HPDE6-E6E7 (cell line): ENCODE results near the gene FMNL2.
"Not testable (repeated sequence)": the region's sequence is repeated elsewhere in the genome, so short reads cannot be mapped to it uniquely, and the experiment has no call there.

Experiments used
- DNase-seq: peaks from one replicate; pipeline ENCODE4 v3.0.0; 2011; ENCODE audit warnings: missing footprints; ENCODE audit errors: extremely low spot score

Gene FMNL2

GRCh38 chr2:152520759-152521158, 185.8 kb downstream of the FMNL2 start:
- DNase-seq: no peak

DNA sequence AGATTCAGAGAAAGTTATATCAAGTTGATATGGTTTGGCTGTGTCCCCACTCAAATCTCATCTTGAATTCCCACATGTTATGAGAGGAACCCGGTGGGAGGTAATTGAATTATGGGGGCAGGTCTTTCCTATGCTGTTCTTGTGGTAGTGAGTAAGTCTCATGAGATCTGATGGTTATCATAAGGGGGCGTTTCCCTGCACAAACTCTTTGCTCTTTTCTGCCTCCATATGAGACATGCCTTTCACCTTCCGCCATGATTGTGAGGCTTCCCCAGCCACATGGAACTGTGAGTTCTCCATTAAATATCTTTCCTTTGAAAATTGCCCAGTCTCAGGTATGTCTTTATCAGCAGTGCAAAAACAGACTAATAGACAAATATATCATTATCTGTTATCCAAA, 187.5 kb downstream of the FMNL2 start:
- DNase-seq: not testable (repeated sequence)

DNA sequence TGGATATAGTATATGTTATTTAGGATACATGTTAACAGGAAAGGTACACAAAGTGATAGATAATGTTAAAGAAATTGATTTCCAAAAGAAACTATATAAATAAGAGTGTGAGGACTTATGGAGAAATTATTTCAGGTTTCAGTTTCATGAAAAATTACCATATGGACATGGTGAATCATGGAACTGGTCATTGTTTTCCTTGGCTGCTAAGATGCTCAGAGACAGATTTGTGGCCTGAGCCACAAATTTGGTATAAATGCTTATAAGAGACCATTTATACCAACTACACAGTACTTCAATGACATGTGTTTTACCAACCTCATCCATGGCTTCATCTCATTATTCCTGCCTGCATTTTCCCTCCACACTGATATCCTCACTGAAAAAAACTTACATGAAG, 188.1 kb downstream of the FMNL2 start:
- no peak for DNase-seq

GRCh38 chr2:152525277-152525838, 190.4 kb downstream of the FMNL2 start:
- DNase-seq: peak; percentile 40

- no peak for DNase-seq
These were observed 194.6 kb downstream of the FMNL2 start for GRCh38 chr2:152529420-152530115.

DNA sequence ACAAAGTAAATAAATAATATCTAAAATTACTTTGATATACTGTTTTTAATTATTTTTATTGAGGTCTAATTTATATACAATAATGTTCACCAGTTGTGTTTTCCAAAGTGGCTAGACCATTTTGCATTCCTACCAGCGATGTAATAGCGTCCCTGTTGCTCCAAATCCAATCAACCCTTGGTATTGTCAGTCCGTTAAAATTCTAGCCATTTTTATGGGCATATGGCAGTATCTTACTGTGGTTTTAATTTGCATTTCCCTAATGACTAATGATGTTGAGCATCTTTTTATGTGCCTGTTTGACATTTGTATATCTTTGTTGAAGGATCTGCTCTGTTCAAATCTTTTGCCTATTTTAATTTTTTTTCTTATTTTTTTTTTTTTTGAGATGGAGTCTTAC, 197.3 kb downstream of the FMNL2 start:
- no peak for DNase-seq

DNA sequence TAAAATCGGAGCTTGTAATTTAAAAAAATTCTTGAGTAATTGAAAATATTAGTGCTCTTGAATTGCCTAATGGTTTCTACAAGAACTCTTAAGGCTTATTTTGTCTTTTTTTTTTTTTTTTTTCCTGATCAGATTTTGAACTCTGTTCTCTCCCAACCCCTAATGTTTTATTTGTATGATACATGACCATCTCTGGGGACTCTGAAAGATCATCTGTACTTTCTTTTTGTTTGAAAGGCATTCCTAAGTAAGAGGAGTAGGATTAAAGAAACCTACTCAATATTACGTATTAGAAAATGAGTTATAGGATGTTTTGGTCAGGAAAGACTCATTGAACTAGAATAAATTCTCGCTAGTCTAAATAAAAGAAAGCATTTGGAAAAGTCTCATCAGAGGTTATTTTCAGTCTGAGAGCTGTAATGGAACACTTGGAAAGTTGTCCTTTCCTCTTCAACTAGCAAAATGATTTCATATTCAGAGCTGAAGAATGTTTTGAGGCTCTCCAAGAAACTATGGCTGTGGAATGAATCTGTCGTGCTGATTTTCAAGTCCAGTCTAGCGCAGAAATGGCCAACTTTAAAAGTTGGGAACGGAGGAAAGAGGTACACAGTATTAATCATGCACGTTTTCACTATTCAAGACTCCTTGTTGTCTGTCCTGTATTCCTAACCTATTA, 199.6 kb downstream of the FMNL2 start:
- no peak for DNase-seq

DNA sequence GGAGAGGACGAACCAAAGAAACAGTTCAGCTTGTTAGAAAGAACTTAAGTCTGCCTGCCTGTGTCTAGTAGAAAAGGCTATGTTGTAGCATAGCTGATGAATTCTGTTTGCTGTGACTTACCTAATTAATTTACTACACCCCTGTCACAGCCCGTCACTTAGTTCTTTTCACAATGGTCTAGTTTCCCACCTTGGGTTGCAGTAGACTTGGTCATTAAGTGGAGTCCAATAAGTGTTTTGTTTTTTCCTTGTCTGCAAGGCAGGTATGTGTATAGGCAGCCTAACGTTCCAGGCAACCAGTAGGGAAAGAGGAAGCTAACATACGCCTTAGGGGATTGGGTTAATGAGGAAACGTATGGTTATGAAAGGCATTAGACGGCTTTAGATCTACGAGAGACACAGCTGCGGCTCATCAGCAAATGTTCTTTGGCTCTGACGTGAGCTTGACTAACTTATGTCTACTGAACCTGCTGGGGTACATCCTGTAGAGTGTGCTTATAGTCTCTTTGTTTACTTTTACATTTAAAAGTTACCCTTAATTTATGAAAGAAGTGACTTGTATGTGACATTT, 202.2 kb downstream of the FMNL2 start:
- DNase-seq: no peak

DNA sequence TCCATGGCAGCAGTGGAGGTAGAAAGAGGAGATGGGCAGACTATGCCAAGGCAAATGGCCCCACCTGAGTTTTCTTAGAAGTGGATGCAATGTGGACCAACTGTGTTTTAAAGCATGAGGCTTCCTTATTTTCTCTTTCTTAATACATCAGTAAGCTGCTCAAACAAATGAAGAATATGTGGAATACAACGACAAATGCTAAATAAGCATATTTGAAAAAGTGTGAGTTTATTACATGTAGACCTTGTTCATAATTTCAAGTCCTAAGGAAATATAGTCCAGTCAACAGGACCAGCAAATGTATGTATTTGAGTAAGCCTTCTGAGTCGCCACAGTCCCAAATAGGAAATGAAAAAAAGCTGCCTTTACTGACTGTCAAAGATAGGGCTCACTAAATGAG, 204.4 kb downstream of the FMNL2 start:
- DNase-seq: no peak

GRCh38 chr2:152541712-152542111, 206.7 kb downstream of the FMNL2 start:
- DNase-seq: no peak

- no peak for DNase-seq
These were observed 207.5 kb downstream of the FMNL2 start for GRCh38 chr2:152542337-152542994.

- peak; percentile 78 for DNase-seq
These were observed 208.1 kb downstream of the FMNL2 start for GRCh38 chr2:152542995-152543481.

GRCh38 chr2:152543717-152544116, 208.7 kb downstream of the FMNL2 start:
- no peak for DNase-seq

DNA sequence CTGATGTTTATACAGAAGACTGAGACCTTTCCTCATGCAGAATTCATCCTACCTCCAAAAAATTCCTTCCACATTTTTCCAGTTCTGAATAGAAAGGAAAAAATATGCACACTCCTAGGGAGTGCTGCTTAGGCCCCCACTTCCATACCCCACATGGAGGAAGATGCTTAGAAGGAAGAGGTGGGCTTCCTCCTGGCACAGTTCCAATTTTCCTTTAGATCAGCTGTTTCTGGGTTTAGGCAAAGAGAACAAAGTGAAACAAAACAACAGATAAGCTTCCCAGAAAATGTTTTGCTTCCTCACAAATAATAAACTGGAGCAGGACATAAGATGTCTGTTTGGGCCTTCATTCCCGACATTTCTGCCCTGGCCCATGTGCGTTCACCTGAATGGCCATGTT, 209.7 kb downstream of the FMNL2 start:
- no peak for DNase-seq

DNA sequence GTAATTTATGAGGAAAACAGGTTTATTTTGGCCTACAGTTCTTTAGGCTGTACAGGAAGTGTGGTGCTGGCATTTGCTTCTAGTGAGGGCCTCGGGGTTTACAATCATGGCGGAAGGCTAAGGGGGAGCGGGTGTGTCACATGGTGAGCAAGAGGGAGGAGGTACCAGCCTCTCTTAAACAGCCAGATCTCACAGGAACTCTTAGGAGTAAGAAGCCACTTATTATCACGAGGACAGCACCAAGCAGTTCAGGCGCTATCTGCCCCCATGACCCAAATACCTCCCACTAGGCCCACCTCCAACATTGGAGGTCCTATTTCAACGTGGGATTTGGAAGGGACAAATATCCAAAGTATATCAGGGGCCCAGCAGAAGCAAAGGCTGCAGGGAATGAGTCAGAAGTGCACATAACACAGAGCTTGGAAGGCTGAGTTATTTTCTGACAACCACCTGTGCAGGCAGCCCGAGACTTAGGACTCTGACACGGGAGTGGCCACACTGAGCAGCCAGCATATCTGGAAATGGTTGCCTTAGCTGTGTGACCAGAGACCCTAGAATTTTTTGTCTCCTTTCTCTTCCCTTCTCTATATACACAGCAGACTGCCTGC, 211.4 kb downstream of the FMNL2 start:
- DNase-seq: no peak

DNA sequence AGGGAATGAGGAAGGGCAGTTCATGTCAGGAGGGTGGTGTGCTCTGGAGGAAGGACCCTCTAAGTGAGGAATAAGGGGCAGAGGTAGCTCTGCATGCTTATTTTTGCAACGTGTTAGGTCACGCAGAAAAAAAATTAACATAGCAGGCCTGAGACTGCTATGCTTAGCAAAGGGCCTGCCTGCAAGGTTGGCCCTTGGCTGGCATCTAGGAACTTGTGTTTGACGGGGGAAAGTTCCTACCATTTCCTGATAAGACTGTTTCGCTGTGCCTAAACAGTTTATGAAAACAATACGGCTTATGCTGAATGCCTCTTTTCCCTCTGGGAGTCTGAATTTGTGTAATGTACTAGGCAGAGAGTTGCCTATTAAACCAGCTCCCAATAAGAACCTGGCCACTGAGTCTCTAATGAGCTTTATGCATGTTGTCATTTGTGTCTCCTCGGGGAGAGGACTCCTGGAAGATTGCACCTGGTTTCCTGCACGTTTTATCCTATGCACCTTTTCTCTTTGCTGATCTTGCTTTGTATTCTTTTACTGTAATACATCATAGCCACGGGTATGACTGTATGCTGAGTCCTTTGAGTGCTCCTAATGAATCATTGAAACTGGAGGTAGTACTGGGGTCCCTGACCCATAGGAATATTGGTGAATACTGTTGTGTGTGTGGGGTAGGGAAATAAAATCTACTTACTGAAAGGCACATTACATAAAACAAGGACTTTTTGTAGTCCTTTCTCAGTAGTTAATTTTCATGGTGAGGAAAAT, 213.3 kb downstream of the FMNL2 start:
- no peak for DNase-seq

- no peak for DNase-seq
These were observed 214.0 kb downstream of the FMNL2 start for GRCh38 chr2:152548996-152549395.

- no peak for DNase-seq
These were observed 214.4 kb downstream of the FMNL2 start for GRCh38 chr2:152549423-152549822.

- no peak for DNase-seq
These were observed 215.4 kb downstream of the FMNL2 start for GRCh38 chr2:152550386-152550785.

DNA sequence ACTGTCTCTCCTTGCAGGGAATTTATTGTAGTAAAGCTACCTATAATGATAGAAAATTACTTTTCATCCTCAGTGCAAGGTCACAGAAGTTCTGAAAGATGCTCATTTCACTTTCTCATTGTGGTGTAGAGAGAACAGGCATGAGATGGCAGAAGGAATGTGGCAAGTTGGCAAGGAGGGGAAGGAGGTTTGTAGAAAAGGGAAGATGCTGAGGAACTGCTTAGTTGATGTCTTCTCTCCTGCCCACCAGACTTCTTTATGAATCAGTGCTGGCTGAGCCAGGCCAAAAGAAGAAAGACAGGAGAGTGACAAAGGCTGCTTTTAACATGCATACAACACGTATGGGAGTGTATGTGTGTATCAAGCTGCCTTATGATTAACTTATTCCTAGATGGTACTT, 217.9 kb downstream of the FMNL2 start:
- no peak for DNase-seq

GRCh38 chr2:152553518-152553917, 218.5 kb downstream of the FMNL2 start:
- DNase-seq: no peak
